ENCODE results near the gene APOL6. TPM values are rescaled to one million over a fixed set of nuclear protein-coding genes. Genes with fewer than 3 reads are reported as not detected.
A peak's percentile ranks its signal among the peaks of the same experiment; 100 is the strongest.

The APOL6 gene
- total and polyA plus RNA-seq, 4 donors, result 9.6 to 34.1 (median 22.4) TPM

DNA sequence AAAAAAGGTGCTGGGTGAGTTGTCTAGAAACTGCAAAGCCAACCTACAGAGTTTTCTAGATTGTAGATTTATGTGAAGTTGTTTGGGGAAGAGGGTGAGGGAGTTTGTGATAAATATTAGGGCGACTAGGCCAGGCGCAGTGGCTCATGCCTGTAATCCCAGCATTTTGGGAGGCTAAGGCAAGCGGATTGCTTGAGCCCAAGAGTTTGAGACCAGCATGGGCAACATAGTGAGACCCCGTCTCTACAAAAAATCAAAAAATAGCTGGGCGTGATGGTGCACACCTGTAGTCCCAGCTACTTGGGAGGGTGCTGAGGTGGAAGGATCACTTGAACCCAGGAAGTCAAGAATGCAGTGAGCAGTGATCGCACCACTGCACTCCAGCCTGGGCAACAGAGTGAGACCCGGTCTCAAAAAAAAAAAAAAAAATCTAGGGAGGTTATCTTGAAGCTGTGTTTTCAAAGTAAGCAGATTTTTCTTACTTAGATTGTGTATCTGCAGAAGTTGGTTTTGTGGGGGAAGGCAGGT, 844 bp downstream of the APOL6 start:
- peak overlapping the region; percentile 89 to 96 for H3K27ac ChIP-seq (ENCODE audit: low read depth in 1 of 2, low read length in 1 of 2)
- H3K4me1 ChIP-seq (ENCODE audit: control insufficient read depth in 5 of 5, insufficient read depth in 5 of 5, low read length in 5 of 5), result peaks cover 0 to 23% (median 13%) of the 10 kb centered on the region in 5 donors
- H3K4me3 ChIP-seq, result peak overlapping the region; percentile 75
- H3K36me3 ChIP-seq (ENCODE audit: control insufficient read depth in 4 of 4, insufficient read depth in 4 of 4, low read length in 4 of 4), result no peaks in the 10 kb centered on the region
- no peaks in the 10 kb centered on the region for H3K27me3 ChIP-seq (ENCODE audit: control insufficient read depth in 3 of 3, insufficient read depth in 3 of 3, low read length in 2 of 3)
- 26 to 40% methylated on average over 7 of the region's 7 CpGs for WGBS, 2 donors
- TF ChIP-seq, protein P1, sequence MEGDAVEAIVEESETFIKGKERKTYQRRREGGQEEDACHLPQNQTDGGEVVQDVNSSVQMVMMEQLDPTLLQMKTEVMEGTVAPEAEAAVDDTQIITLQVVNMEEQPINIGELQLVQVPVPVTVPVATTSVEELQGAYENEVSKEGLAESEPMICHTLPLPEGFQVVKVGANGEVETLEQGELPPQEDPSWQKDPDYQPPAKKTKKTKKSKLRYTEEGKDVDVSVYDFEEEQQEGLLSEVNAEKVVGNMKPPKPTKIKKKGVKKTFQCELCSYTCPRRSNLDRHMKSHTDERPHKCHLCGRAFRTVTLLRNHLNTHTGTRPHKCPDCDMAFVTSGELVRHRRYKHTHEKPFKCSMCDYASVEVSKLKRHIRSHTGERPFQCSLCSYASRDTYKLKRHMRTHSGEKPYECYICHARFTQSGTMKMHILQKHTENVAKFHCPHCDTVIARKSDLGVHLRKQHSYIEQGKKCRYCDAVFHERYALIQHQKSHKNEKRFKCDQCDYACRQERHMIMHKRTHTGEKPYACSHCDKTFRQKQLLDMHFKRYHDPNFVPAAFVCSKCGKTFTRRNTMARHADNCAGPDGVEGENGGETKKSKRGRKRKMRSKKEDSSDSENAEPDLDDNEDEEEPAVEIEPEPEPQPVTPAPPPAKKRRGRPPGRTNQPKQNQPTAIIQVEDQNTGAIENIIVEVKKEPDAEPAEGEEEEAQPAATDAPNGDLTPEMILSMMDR (IDR thresholded peaks at IDR 0.05; ENCODE audit: control extremely low read depth, extremely low read depth), result no peak
- peak; percentile 19 for ATAC-seq (ENCODE audit: insufficient read depth, low FRiP score)
- H3K9me3 ChIP-seq (ENCODE audit: control insufficient read depth in 4 of 4, insufficient read depth in 3 of 4, low read length in 3 of 4), result no peaks in the 10 kb centered on the region
- no peak for DNase-seq
- H3K9ac ChIP-seq (ENCODE audit: insufficient read depth in 1 of 2, low read length in 2 of 2), result peak overlapping the region in 1 of 2 donors; percentile 89

DNA sequence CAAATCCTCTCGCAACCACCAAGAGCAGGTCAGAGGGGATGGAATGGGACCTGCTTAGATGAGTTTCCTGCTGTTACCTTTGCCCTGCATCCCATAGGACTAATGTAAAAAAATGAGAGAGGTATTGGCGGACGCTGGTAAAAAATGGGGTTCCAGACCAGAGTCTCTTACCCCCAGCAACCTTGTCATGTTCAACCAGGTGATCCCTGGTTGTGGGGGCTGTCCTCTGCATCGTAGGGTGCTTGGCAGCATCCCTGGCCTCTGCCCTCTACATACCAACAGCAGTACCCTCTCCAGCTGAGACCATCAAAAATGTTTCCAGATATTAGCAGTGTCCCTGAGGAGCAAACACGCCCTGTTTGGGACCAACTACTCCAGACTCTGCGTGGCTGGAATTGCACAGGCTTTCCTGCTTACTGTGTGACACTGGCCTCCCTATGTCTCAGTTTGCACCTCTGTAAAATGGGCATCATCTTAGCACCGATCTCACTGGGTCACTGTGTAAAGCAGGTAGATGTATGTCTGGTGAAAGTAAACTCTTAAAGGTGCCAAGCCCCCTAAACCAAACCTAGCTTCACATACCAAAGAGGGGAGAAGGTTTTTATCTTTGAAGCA, 1.5 kb downstream of the APOL6 start:
- 66 to 69% methylated on average over 7 of the region's 7 CpGs for WGBS, 2 donors
- peak overlapping the region in 1 of 2 donors; percentile 21 for H3K27ac ChIP-seq (ENCODE audit: low read depth in 1 of 2, low read length in 1 of 2)

DNA sequence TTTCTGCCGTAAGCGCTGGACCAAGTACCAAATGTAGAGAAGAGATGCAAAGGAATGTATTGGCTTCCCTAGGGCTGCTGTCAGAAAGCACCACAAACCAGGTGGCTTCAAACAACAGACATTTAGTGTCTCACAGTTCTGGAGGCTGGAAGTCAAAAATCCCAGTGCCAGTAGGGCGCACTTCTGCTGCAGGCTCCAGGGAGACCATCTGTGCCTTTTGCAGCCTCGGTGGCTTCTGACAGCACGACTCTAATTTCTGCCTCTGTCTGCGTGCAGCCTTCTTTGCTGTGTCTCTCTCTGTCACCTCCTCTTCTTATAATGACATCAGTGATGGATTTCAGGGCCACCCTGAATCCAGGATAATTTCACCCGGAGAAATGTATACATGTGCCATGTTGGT, 2.8 kb downstream of the APOL6 start:
- H3K27ac ChIP-seq (ENCODE audit: low read depth in 1 of 2, low read length in 1 of 2), result no peak overlapping the region
- TF ChIP-seq, protein P1 (IDR thresholded peaks at IDR 0.05; ENCODE audit: control extremely low read depth, extremely low read depth), result no peak
- no peaks in the 10 kb centered on the region for H3K27me3 ChIP-seq (ENCODE audit: control insufficient read depth in 3 of 3, insufficient read depth in 3 of 3, low read length in 2 of 3)
- no peak for ATAC-seq (ENCODE audit: insufficient read depth, low FRiP score)
- no peak overlapping the region for H3K4me3 ChIP-seq
- H3K36me3 ChIP-seq (ENCODE audit: control insufficient read depth in 4 of 4, insufficient read depth in 4 of 4, low read length in 4 of 4), result no peaks in the 10 kb centered on the region
- WGBS, 2 donors, result 92 to 99% methylated on average over 7 of the region's 7 CpGs
- H3K9me3 ChIP-seq (ENCODE audit: control insufficient read depth in 4 of 4, insufficient read depth in 3 of 4, low read length in 3 of 4), result no peaks in the 10 kb centered on the region
- H3K4me1 ChIP-seq (ENCODE audit: control insufficient read depth in 5 of 5, insufficient read depth in 5 of 5, low read length in 5 of 5), result peaks cover 0 to 26% (median 14%) of the 10 kb centered on the region in 5 donors
- no peak for DNase-seq
- H3K9ac ChIP-seq (ENCODE audit: insufficient read depth in 1 of 2, low read length in 2 of 2), result no peak overlapping the region

More for the DNA sequence above, 1.5 kb downstream of the APOL6 start:
- TF ChIP-seq, protein P1 (IDR thresholded peaks at IDR 0.05; ENCODE audit: control extremely low read depth, extremely low read depth), result no peak
- DNase-seq, result no peak
- Histone ChIP-seq H3K36me3 (ENCODE audit: control insufficient read depth in 4 of 4, insufficient read depth in 4 of 4, low read length in 4 of 4) (no peaks in the 10 kb centered on the region), H3K9me3 (ENCODE audit: control insufficient read depth in 4 of 4, insufficient read depth in 3 of 4, low read length in 3 of 4) (no peaks in the 10 kb centered on the region), H3K4me3 (peak overlapping the region; percentile 32), H3K27me3 (ENCODE audit: control insufficient read depth in 3 of 3, insufficient read depth in 3 of 3, low read length in 2 of 3) (no peaks in the 10 kb centered on the region), H3K9ac (ENCODE audit: insufficient read depth in 1 of 2, low read length in 2 of 2) (no peak overlapping the region), H3K4me1 (ENCODE audit: control insufficient read depth in 5 of 5, insufficient read depth in 5 of 5, low read length in 5 of 5) (peaks cover 0 to 26% (median 14%) of the 10 kb centered on the region in 5 donors)
- no peak for ATAC-seq (ENCODE audit: insufficient read depth, low FRiP score)

Data from lung (tissue), 12 donors.